ENCODE data around the gene COX8C.

DNA sequence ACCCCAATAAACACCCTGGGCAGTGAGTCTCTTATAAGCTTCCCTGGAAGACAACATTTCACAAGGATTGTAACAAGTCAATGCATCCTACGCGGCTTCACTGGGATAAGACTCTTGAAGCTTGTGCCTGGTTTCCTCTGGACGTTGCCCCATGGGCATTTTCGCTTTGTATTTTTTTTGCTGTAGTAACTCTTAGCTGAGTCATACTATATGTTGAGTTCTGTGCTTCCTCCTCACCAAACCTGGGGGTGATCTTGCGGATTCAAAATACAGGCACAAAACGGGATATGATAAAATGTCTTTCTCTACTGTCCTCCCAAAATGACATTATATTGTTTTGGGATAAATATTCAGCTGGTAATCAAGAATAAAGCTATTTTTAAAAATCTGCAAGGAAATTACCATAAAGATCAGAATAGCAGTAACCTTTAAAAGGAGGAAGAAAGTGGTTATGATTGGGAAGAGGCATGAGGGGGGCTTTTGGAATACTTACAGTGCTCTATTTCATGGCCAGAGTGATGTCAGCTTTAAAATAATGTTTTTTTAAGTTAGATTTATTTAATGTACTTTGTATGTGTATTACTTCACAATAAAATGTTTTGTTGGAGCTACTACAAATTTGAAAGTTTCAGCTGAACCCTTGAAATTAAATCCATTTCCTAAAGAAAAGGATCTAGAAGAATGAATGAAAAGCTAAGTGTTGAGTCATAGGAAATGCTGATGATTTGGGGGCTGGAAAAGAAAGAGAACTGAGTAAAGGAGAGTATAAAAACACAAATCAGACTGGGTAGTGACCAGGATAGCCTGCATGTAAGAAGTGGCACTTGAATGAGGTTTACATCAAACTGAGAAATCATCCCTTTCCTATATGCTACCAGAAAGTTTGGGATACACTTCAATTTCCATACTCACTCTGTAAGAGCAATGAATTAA is 28.8 kb upstream of the COX8C start:
- TF ChIP-seq CTCF (IDR thresholded peaks at IDR 0.05) (no peak), ZFX (IDR thresholded peaks at IDR 0.05; ENCODE audit: borderline replicate concordance) (no peak)

Data from 22Rv1 (cell line).